ENCODE data around the gene FNDC5.

Gene FNDC5

GRCh38 chr1:32891630-32892029 lies 20.9 kb upstream of the FNDC5 start:
- ATAC-seq (no peak), DNase-seq (no peak)
- Mint-ChIP-seq H3K4me1 (peaks cover 2% of the 10 kb centered on the region), H3K9me3 (no peaks in the 10 kb centered on the region), H3K27ac (no peak overlapping the region), H3K36me3 (ENCODE audit: low read depth) (no peaks in the 10 kb centered on the region), H3K4me3 (no peak overlapping the region), H3K27me3 (peaks cover 58% of the 10 kb centered on the region)

- Mint-ChIP-seq H3K4me1 (peaks cover 2% of the 10 kb centered on the region), H3K27me3 (peaks cover 60% of the 10 kb centered on the region), H3K27ac (no peak overlapping the region), H3K4me3 (no peak overlapping the region), H3K9me3 (no peaks in the 10 kb centered on the region), H3K36me3 (ENCODE audit: low read depth) (no peaks in the 10 kb centered on the region)
- DNase-seq = no peak
- ATAC-seq = no peak
Observed at GRCh38 chr1:32891241-32891570, 20.5 kb upstream of the FNDC5 start.

GRCh38 chr1:32890516-32891240 lies 20.0 kb upstream of the FNDC5 start:
- H3K9me3 Mint-ChIP-seq = no peaks in the 10 kb centered on the region
- H3K4me1 Mint-ChIP-seq = peaks cover 2% of the 10 kb centered on the region
- no peak for DNase-seq
- no peak overlapping the region for H3K4me3 Mint-ChIP-seq
- peaks cover 59% of the 10 kb centered on the region for H3K27me3 Mint-ChIP-seq
- no peak overlapping the region for H3K27ac Mint-ChIP-seq
- ATAC-seq = no peak
- H3K36me3 Mint-ChIP-seq (ENCODE audit: low read depth) = no peaks in the 10 kb centered on the region

GRCh38 chr1:32889731-32890278 lies 19.1 kb upstream of the FNDC5 start:
- Mint-ChIP-seq H3K27ac (no peak overlapping the region), H3K4me3 (no peak overlapping the region), H3K9me3 (no peaks in the 10 kb centered on the region), H3K27me3 (peaks cover 67% of the 10 kb centered on the region), H3K4me1 (peaks cover 6% of the 10 kb centered on the region), H3K36me3 (ENCODE audit: low read depth) (no peaks in the 10 kb centered on the region)
- DNase-seq (no peak), ATAC-seq (no peak)

GRCh38 chr1:32888677-32889420 lies 18.1 kb upstream of the FNDC5 start:
- Mint-ChIP-seq H3K4me1 (peaks cover 6% of the 10 kb centered on the region), H3K36me3 (ENCODE audit: low read depth) (no peaks in the 10 kb centered on the region), H3K9me3 (no peaks in the 10 kb centered on the region), H3K27me3 (peaks cover 72% of the 10 kb centered on the region), H3K27ac (no peak overlapping the region), H3K4me3 (no peak overlapping the region)
- ATAC-seq (no peak), DNase-seq (no peak)

- no peak overlapping the region for H3K27ac Mint-ChIP-seq
- peaks cover 6% of the 10 kb centered on the region for H3K4me1 Mint-ChIP-seq
- H3K4me3 Mint-ChIP-seq = no peak overlapping the region
- peaks cover 75% of the 10 kb centered on the region for H3K27me3 Mint-ChIP-seq
- ATAC-seq (no peak), DNase-seq (no peak)
- H3K9me3 Mint-ChIP-seq = no peaks in the 10 kb centered on the region
- H3K36me3 Mint-ChIP-seq (ENCODE audit: low read depth) = no peaks in the 10 kb centered on the region
Observed at GRCh38 chr1:32888134-32888533, 17.4 kb upstream of the FNDC5 start.

- no peaks in the 10 kb centered on the region for H3K9me3 Mint-ChIP-seq
- H3K4me3 Mint-ChIP-seq = no peak overlapping the region
- H3K27me3 Mint-ChIP-seq = peaks cover 73% of the 10 kb centered on the region
- no peak for ATAC-seq
- no peaks in the 10 kb centered on the region for H3K36me3 Mint-ChIP-seq (ENCODE audit: low read depth)
- no peak overlapping the region for H3K27ac Mint-ChIP-seq
- H3K4me1 Mint-ChIP-seq = peaks cover 6% of the 10 kb centered on the region
- no peak for DNase-seq
Observed at GRCh38 chr1:32887623-32888022, 16.9 kb upstream of the FNDC5 start.

GRCh38 chr1:32886828-32887414 lies 16.2 kb upstream of the FNDC5 start:
- Mint-ChIP-seq H3K4me1 (peaks cover 3% of the 10 kb centered on the region), H3K9me3 (no peaks in the 10 kb centered on the region), H3K27ac (no peak overlapping the region), H3K27me3 (peaks cover 66% of the 10 kb centered on the region), H3K36me3 (ENCODE audit: low read depth) (no peaks in the 10 kb centered on the region), H3K4me3 (no peak overlapping the region)
- no peak for DNase-seq
- no peak for ATAC-seq

- Mint-ChIP-seq H3K27ac (no peak within 1 kb of the TSS), H3K27me3 (peaks cover 60% of the 10 kb centered on the region), H3K4me1 (peaks cover 3% of the 10 kb centered on the region), H3K9me3 (no peaks in the 10 kb centered on the region), H3K4me3 (no peak within 1 kb of the TSS), H3K36me3 (ENCODE audit: low read depth) (no peaks in the 10 kb centered on the region)
- peak; percentile 57 for ATAC-seq
- DNase-seq = peak; percentile 63
Observed at GRCh38 chr1:32886004-32886827, 15.5 kb upstream of the FNDC5 start, which contains the start of gene HPCA. TSS of gene HPCA (plus strand) at chr1:32886491. CDS start at chr1:32888899, 2,408 bp downstream.

GRCh38 chr1:32885676-32886003 lies 14.9 kb upstream of the FNDC5 start:
- DNase-seq (no peak), ATAC-seq (no peak)
- H3K27ac Mint-ChIP-seq = no peak overlapping the region
- H3K9me3 Mint-ChIP-seq = no peaks in the 10 kb centered on the region
- H3K4me1 Mint-ChIP-seq = peaks cover 3% of the 10 kb centered on the region
- no peak overlapping the region for H3K4me3 Mint-ChIP-seq
- no peaks in the 10 kb centered on the region for H3K36me3 Mint-ChIP-seq (ENCODE audit: low read depth)
- H3K27me3 Mint-ChIP-seq = peaks cover 60% of the 10 kb centered on the region

- ATAC-seq (no peak), DNase-seq (no peak)
- peaks cover 3% of the 10 kb centered on the region for H3K4me1 Mint-ChIP-seq
- no peak overlapping the region for H3K27ac Mint-ChIP-seq
- peaks cover 57% of the 10 kb centered on the region for H3K27me3 Mint-ChIP-seq
- no peaks in the 10 kb centered on the region for H3K9me3 Mint-ChIP-seq
- H3K36me3 Mint-ChIP-seq (ENCODE audit: low read depth) = no peaks in the 10 kb centered on the region
- no peak overlapping the region for H3K4me3 Mint-ChIP-seq
Observed at GRCh38 chr1:32884726-32885125, 14.0 kb upstream of the FNDC5 start.

- DNase-seq (no peak), ATAC-seq (no peak)
- H3K27ac Mint-ChIP-seq = no peak overlapping the region
- H3K4me3 Mint-ChIP-seq = no peak overlapping the region
- H3K36me3 Mint-ChIP-seq (ENCODE audit: low read depth) = no peaks in the 10 kb centered on the region
- H3K9me3 Mint-ChIP-seq = no peaks in the 10 kb centered on the region
- peaks cover 3% of the 10 kb centered on the region for H3K4me1 Mint-ChIP-seq
- H3K27me3 Mint-ChIP-seq = peaks cover 51% of the 10 kb centered on the region
Observed at GRCh38 chr1:32884032-32884372, 13.3 kb upstream of the FNDC5 start.

- DNase-seq (no peak), ATAC-seq (no peak)
- H3K9me3 Mint-ChIP-seq = no peaks in the 10 kb centered on the region
- H3K36me3 Mint-ChIP-seq (ENCODE audit: low read depth) = no peaks in the 10 kb centered on the region
- no peak overlapping the region for H3K27ac Mint-ChIP-seq
- H3K4me3 Mint-ChIP-seq = no peak overlapping the region
- peaks cover 3% of the 10 kb centered on the region for H3K4me1 Mint-ChIP-seq
- H3K27me3 Mint-ChIP-seq = peaks cover 48% of the 10 kb centered on the region
Observed at GRCh38 chr1:32883338-32884031, 12.8 kb upstream of the FNDC5 start.

Data from activated naive CD8-positive, alpha-beta T cell treated with anti-CD3 and anti-CD28 coated beads, Interleukin-2, amount 50 U/mL, for 24 hours (primary cell).